ENCODE results near the gene KRTAP12-1.

KRTAP12-1 gene

GRCh38 chr21:44704636-44705001, 22.7 kb upstream of the KRTAP12-1 start:
- no peak for TF ChIP-seq CTCF (IDR thresholded peaks at IDR 0.05; ENCODE audit: control extremely low read depth, extremely low read depth, low read depth, missing control alignments)
- ChIA-PET POLR2A (no interaction called here), CTCF (interaction anchor here (1.5 kb wide), 1 partner anchor 89 kb away, joined by 3 read pairs; no protein-coding TSS in a partner anchor)
- DNase-seq (ENCODE audit: extremely low spot score) = no peak

GRCh38 chr21:44703731-44704635, 22.0 kb upstream of the KRTAP12-1 start:
- no peak for TF ChIP-seq CTCF (IDR thresholded peaks at IDR 0.05; ENCODE audit: control extremely low read depth, extremely low read depth, low read depth, missing control alignments)
- no peak for DNase-seq (ENCODE audit: extremely low spot score)
- CTCF ChIA-PET = interaction anchor here (1.5 kb wide), 1 partner anchor 89 kb away, joined by 3 read pairs; no protein-coding TSS in a partner anchor
- POLR2A ChIA-PET = no interaction called here

- no peak for DNase-seq (ENCODE audit: extremely low spot score)
- POLR2A ChIA-PET = no interaction called here
- TF ChIP-seq CTCF (IDR thresholded peaks at IDR 0.05; ENCODE audit: control extremely low read depth, extremely low read depth, low read depth, missing control alignments) = no peak
- CTCF ChIA-PET = interaction anchor here (1.5 kb wide), 1 partner anchor 90 kb away, joined by 3 read pairs; no protein-coding TSS in a partner anchor
Measured at GRCh38 chr21:44702973-44703730, 21.2 kb upstream of the KRTAP12-1 start.

- DNase-seq (ENCODE audit: extremely low spot score) = no peak
- no peak for TF ChIP-seq CTCF (IDR thresholded peaks at IDR 0.05; ENCODE audit: control extremely low read depth, extremely low read depth, low read depth, missing control alignments)
- ChIA-PET POLR2A (no interaction called here), CTCF (no interaction called here)
Measured at GRCh38 chr21:44702111-44702972, 20.4 kb upstream of the KRTAP12-1 start.

- TF ChIP-seq CTCF (IDR thresholded peaks at IDR 0.05; ENCODE audit: control extremely low read depth, extremely low read depth, low read depth, missing control alignments) = no peak
- DNase-seq (ENCODE audit: extremely low spot score) = no peak
- POLR2A ChIA-PET = no interaction called here
Measured at GRCh38 chr21:44701541-44701940, 19.6 kb upstream of the KRTAP12-1 start.

GRCh38 chr21:44701023-44701400, 19.0 kb upstream of the KRTAP12-1 start:
- ChIA-PET CTCF (no interaction called here), POLR2A (no interaction called here)
- TF ChIP-seq CTCF (IDR thresholded peaks at IDR 0.05; ENCODE audit: control extremely low read depth, extremely low read depth, low read depth, missing control alignments) = no peak
- DNase-seq (ENCODE audit: extremely low spot score) = no peak

More at GRCh38 chr21:44701541-44701940, 19.6 kb upstream of the KRTAP12-1 start:
- CTCF ChIA-PET = no interaction called here
